Stomach smooth muscle (tissue), 2 donors: Measurements from ENCODE around the gene DRC1.
"Not testable (repeated sequence)": the region's sequence is repeated elsewhere in the genome, so short reads cannot be mapped to it uniquely, and the experiment has no call there.

Experiments used
- H3K27ac ChIP-seq: one replicate; pipeline ENCODE4 v1.7.0; 2013; ENCODE audit warnings: mild to moderate bottlenecking, low read length, inconsistent platforms
- H3K27me3 ChIP-seq, 2 donors: one replicate each; pipeline ENCODE4 v1.7.0; 2013; ENCODE audit warnings: low read length in 2 of 2; ENCODE audit not compliant: insufficient read depth in 2 of 2, control insufficient read depth in 1 of 2
- H3K36me3 ChIP-seq, 2 donors: one replicate each; pipeline ENCODE4 v1.7.0; 2013; ENCODE audit warnings: low read length in 2 of 2; ENCODE audit not compliant: control insufficient read depth in 2 of 2, insufficient read depth in 2 of 2
- H3K4me1 ChIP-seq: one replicate; pipeline ENCODE4 v1.7.0; 2013; ENCODE audit warnings: low read length; ENCODE audit not compliant: control insufficient read depth, insufficient read depth
- H3K4me3 ChIP-seq, 2 donors: one replicate each; pipeline ENCODE4 v1.7.0; 2013; ENCODE audit warnings: low read length in 2 of 2
- H3K9ac ChIP-seq, 2 donors: one replicate each; pipeline ENCODE4 v1.7.0; 2013; ENCODE audit warnings: low read length in 2 of 2, mild to moderate bottlenecking in 1 of 2
- H3K9me3 ChIP-seq, 2 donors: one replicate each; pipeline ENCODE4 v1.7.0; 2013; ENCODE audit warnings: low read length in 2 of 2; ENCODE audit not compliant: control insufficient read depth in 2 of 2
- donor health status: healthy.
- donor health status: Pancreatic carcinoma.

DRC1 gene

GRCh38 chr2:26463244-26464192 lies 61.8 kb downstream of the DRC1 start:
- H3K27ac ChIP-seq: no peak overlapping the region

GRCh38 chr2:26464390-26465265 lies 62.9 kb downstream of the DRC1 start:
- peaks cover 2 to 6% of the 10 kb centered on the region in 2 donors for H3K9me3 ChIP-seq
- no peak overlapping the region for H3K9ac ChIP-seq
- no peaks in the 10 kb centered on the region for H3K36me3 ChIP-seq
- no peaks in the 10 kb centered on the region for H3K4me1 ChIP-seq
- no peaks in the 10 kb centered on the region for H3K27me3 ChIP-seq
- H3K27ac ChIP-seq: no peak overlapping the region
- H3K4me3 ChIP-seq: no peak overlapping the region

More at GRCh38 chr2:26463244-26464192, 61.8 kb downstream of the DRC1 start:
- no peak overlapping the region for H3K4me3 ChIP-seq
- H3K4me1 ChIP-seq: no peaks in the 10 kb centered on the region
- H3K9me3 ChIP-seq: peaks cover 0 to under 1% of the 10 kb centered on the region in 2 donors
- no peaks in the 10 kb centered on the region for H3K36me3 ChIP-seq
- no peaks in the 10 kb centered on the region for H3K27me3 ChIP-seq
- H3K9ac ChIP-seq: no peak overlapping the region

DNA sequence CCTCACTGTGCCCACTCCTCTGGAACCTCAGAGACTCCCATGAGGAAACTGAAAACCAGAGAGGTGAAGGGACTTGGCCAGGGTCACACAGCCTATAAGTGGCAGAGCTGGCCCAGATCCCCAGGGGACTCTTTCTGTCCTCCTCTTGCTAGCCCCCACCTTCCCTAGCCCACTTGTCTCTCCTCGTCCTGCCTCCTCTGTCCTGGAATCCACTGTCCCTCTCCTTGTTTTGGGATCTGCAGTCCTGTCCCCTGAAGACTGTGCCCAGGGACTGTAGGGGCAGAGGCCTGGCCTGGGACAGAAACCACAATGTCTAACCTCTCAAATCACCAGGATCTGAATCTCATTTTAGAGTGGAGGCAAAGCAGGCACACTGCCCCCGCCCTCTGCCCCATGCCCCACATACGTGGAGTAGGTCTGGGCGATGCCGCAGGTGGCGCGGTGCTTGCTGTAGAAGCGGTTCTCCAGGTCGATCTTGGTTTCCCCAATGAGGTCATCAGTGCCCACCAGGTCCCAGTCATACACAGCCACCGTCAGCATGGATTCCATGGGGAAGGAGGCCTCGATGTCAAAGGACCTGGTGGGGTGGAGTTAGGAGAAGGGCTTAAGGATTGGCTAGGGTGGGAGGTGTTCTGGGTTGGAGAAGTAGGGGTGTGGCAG lies 63.7 kb downstream of the DRC1 start:
- H3K27me3 ChIP-seq: no peaks in the 10 kb centered on the region
- no peaks in the 10 kb centered on the region for H3K4me1 ChIP-seq
- H3K27ac ChIP-seq: no peak overlapping the region
- H3K4me3 ChIP-seq: no peak overlapping the region
- H3K36me3 ChIP-seq: no peaks in the 10 kb centered on the region
- peaks cover 2 to 6% of the 10 kb centered on the region in 2 donors for H3K9me3 ChIP-seq
- no peak overlapping the region for H3K9ac ChIP-seq

- no peak overlapping the region for H3K27ac ChIP-seq
- no peaks in the 10 kb centered on the region for H3K4me1 ChIP-seq
- no peak overlapping the region for H3K4me3 ChIP-seq
- peaks cover 2 to 6% of the 10 kb centered on the region in 2 donors for H3K9me3 ChIP-seq
- no peak overlapping the region for H3K9ac ChIP-seq
- H3K27me3 ChIP-seq: no peaks in the 10 kb centered on the region
- no peaks in the 10 kb centered on the region for H3K36me3 ChIP-seq
These were observed 64.3 kb downstream of the DRC1 start for GRCh38 chr2:26465981-26466471.

GRCh38 chr2:26466662-26467310 lies 65.1 kb downstream of the DRC1 start:
- no peak overlapping the region for H3K9ac ChIP-seq
- H3K36me3 ChIP-seq: no peaks in the 10 kb centered on the region
- no peaks in the 10 kb centered on the region for H3K27me3 ChIP-seq
- no peak overlapping the region for H3K27ac ChIP-seq
- peaks cover 2 to 6% of the 10 kb centered on the region in 2 donors for H3K9me3 ChIP-seq
- no peak overlapping the region for H3K4me3 ChIP-seq
- no peaks in the 10 kb centered on the region for H3K4me1 ChIP-seq

DNA sequence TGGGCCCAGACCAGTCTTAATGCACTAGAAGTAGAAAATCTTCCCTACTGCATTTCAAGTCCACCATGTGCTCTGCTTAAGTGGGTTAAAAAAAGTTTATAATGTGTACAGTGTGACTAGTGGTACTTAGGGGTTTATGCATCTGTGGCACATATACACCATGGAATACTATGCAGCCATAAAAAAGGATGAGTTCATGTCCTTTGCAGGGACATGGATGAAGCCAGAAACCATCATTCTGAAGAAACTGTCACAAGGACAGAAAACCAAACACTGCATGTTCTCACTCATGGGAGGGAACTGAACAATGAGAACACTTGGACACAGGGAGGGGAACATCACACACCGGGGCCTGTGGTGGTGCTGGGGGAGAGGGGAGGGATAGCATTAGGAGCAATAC lies 66.8 kb downstream of the DRC1 start:
- H3K9me3 ChIP-seq, H3K4me1 ChIP-seq, H3K4me3 ChIP-seq, H3K27me3 ChIP-seq, H3K36me3 ChIP-seq, H3K27ac ChIP-seq, H3K9ac ChIP-seq: not testable (repeated sequence)

DNA sequence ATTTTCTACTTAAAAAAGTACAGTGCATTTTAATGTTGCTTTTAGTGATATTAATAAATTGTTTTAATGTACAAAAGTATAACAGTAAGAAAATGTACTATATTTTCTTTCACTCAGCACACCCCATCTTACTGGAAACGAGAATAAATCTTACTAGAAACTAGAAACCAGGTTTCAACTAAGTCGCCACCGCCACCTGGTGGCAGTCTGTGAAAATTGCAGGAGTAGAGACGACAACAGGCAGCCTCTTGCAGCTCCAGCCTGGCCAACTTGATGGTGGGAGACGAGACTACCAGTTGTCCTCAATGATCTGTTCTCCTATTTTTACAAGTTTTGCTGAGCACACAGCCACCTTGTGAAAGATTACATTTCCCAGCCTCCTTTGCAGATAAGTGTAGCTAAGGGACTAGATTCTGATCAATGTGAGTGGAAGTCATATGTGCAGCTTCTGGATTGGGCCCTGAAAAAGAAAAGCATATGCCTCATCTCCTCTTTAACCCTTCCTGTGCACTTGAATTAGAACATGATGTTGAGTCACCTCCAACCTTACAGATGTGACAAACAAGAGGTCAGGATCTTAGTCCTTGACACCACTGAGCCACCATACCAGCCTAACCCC lies 67.5 kb downstream of the DRC1 start:
- no peaks in the 10 kb centered on the region for H3K27me3 ChIP-seq
- H3K9me3 ChIP-seq: peaks cover 2 to 6% of the 10 kb centered on the region in 2 donors
- H3K36me3 ChIP-seq: no peaks in the 10 kb centered on the region
- H3K9ac ChIP-seq: no peak overlapping the region
- H3K4me1 ChIP-seq: no peaks in the 10 kb centered on the region
- H3K4me3 ChIP-seq: no peak overlapping the region
- no peak overlapping the region for H3K27ac ChIP-seq

GRCh38 chr2:26469955-26470354 lies 68.2 kb downstream of the DRC1 start:
- Histone ChIP-seq H3K4me1 (no peaks in the 10 kb centered on the region), H3K9me3 (peaks cover 2 to 6% of the 10 kb centered on the region in 2 donors), H3K9ac (no peak overlapping the region), H3K4me3 (no peak overlapping the region), H3K27ac (no peak overlapping the region), H3K36me3 (no peaks in the 10 kb centered on the region), H3K27me3 (no peaks in the 10 kb centered on the region)

- no peak overlapping the region for H3K9ac ChIP-seq
- no peaks in the 10 kb centered on the region for H3K36me3 ChIP-seq
- H3K27ac ChIP-seq: no peak overlapping the region
- H3K4me3 ChIP-seq: no peak overlapping the region
- no peaks in the 10 kb centered on the region for H3K27me3 ChIP-seq
- peaks cover 2 to 6% of the 10 kb centered on the region in 2 donors for H3K9me3 ChIP-seq
- H3K4me1 ChIP-seq: no peaks in the 10 kb centered on the region
These were observed 69.0 kb downstream of the DRC1 start for GRCh38 chr2:26470601-26471260.
